ENCODE measurements around the gene RIMS1.

RIMS1 gene

GRCh38 chr6:72440611-72441010 lies 554.3 kb downstream of the RIMS1 start:
- no peak for DNase-seq (ENCODE audit: extremely low spot score)

GRCh38 chr6:72446430-72446829 lies 560.1 kb downstream of the RIMS1 start:
- TF ChIP-seq CTCF (IDR thresholded peaks at IDR 0.05; ENCODE audit: control extremely low read depth, extremely low read depth, low read depth, missing control alignments): no peak
- no peak for DNase-seq (ENCODE audit: extremely low spot score)
- ChIA-PET CTCF (interaction anchor here (1.5 kb wide), 1 partner anchor 9 kb away, joined by 5 read pairs; no protein-coding TSS in a partner anchor), POLR2A (no interaction called here)

More at GRCh38 chr6:72440611-72441010, 554.3 kb downstream of the RIMS1 start:
- CTCF ChIA-PET: interaction anchor here (1.6 to 3.8 kb wide), 2 partner anchors 15 to 29 kb away, joined by 4 to 11 read pairs; no protein-coding TSS in a partner anchor
- no peak for TF ChIP-seq CTCF (IDR thresholded peaks at IDR 0.05; ENCODE audit: control extremely low read depth, extremely low read depth, low read depth, missing control alignments)
- POLR2A ChIA-PET: no interaction called here

Data from GM10248 (cell line).